Measurements from ENCODE around the gene GPATCH1.
"Not testable (repeated sequence)": the region's sequence is repeated elsewhere in the genome, so short reads cannot be mapped to it uniquely, and the experiment has no call there.

GPATCH1 gene

DNA sequence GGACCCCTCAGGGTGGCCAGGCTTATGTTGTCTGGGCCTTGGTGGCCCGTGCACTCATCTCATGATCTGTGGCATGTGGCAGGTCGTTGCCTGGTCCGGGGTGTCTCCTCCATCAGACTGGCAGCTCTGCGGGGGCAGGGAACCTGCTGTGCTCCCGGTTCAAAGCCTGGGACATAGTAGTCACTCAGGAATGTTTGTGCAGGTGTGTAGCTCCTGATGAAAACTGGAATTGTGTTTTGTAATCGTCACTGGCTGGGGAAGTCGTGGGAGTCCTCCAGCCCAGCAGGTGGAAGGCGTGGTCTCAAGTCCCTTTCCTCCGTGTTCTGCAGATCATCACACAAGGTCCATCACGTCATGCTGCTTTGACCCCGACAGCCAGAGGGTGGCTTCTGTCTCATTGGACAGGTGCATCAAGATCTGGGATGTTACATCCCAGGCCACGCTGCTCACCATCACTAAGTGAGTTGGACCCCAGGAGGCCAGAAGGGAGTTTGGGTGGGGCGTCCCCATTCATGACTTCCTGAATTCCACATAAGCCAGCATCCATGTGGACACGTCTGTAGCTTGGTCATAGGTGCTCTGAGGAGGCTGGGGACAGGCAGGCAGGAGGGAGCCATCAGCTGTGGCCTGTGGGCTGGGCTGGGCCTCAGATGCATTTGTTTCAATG lies 70.0 kb downstream of the GPATCH1 start:
- Histone ChIP-seq H3K4me3 (ENCODE audit: low read length, poor library complexity, severe bottlenecking) (no peak overlapping the region), H3F3A (ENCODE audit: low read depth) (no peaks in the 10 kb centered on the region), H3K9ac (ENCODE audit: low read depth, low read length, poor library complexity, severe bottlenecking) (no peak overlapping the region), H3K9me2 (replicated peaks; ENCODE audit: low read depth, low read length) (no peaks in the 10 kb centered on the region), H2AFZ (ENCODE audit: low read length) (no peak overlapping the region), H3K4me1 (ENCODE audit: insufficient read depth, low read length, poor library complexity, severe bottlenecking) (peaks cover 4% of the 10 kb centered on the region), H3K36me3 (ENCODE audit: insufficient read depth, low read length) (no peaks in the 10 kb centered on the region), H3K79me2 (ENCODE audit: insufficient read depth, low read length) (no peaks in the 10 kb centered on the region), H3K9me3 (ENCODE audit: insufficient read depth, low read depth, low read length) (no peaks in the 10 kb centered on the region), H4K20me1 (ENCODE audit: insufficient read depth, low read length, poor library complexity, severe bottlenecking) (no peaks in the 10 kb centered on the region), H3K4me2 (ENCODE audit: low read depth, low read length, poor library complexity, severe bottlenecking) (no peak overlapping the region), H3K27me3 (ENCODE audit: insufficient read depth, low read length, poor library complexity, severe bottlenecking) (no peaks in the 10 kb centered on the region)
- TF ChIP-seq CTCF (conservative IDR thresholded peaks at IDR 0.05; ENCODE audit: low read length) (no peak), EZH2phosphoT487 (IDR thresholded peaks at IDR 0.05; ENCODE audit: borderline replicate concordance) (no peak)

DNA sequence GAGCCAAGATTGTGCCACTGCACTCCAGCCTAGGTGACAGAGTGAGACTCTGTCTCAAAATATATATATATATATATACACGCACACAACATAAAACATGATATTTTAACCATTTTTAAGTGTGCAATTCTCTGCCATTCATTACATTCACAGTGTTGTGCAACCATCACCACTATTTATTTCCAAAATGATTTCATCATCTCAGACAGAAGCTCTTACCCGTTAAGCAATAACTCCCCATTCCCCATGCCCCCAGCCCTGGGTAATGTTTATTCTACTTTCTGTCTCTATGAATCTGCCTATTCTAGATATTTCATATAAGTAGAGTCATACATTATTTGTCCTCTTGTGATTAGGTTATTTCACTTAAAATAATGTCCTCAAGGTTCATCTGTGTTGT lies 71.2 kb downstream of the GPATCH1 start:
- Histone ChIP-seq H3K9ac (ENCODE audit: low read depth, low read length, poor library complexity, severe bottlenecking) (no peak overlapping the region), H3K9me2 (replicated peaks; ENCODE audit: low read depth, low read length) (no peaks in the 10 kb centered on the region), H3K4me1 (ENCODE audit: insufficient read depth, low read length, poor library complexity, severe bottlenecking) (no peaks in the 10 kb centered on the region), H3K4me2 (ENCODE audit: low read depth, low read length, poor library complexity, severe bottlenecking) (no peak overlapping the region), H3K27me3 (ENCODE audit: insufficient read depth, low read length, poor library complexity, severe bottlenecking) (no peaks in the 10 kb centered on the region), H3K79me2 (ENCODE audit: insufficient read depth, low read length) (no peaks in the 10 kb centered on the region), H2AFZ (ENCODE audit: low read length) (no peak overlapping the region), H3F3A (ENCODE audit: low read depth) (no peaks in the 10 kb centered on the region), H4K20me1 (ENCODE audit: insufficient read depth, low read length, poor library complexity, severe bottlenecking) (no peaks in the 10 kb centered on the region), H3K36me3 (ENCODE audit: insufficient read depth, low read length) (no peaks in the 10 kb centered on the region), H3K4me3 (ENCODE audit: low read length, poor library complexity, severe bottlenecking) (no peak overlapping the region), H3K9me3 (ENCODE audit: insufficient read depth, low read depth, low read length) (no peaks in the 10 kb centered on the region)
- TF ChIP-seq EZH2phosphoT487 (IDR thresholded peaks at IDR 0.05; ENCODE audit: borderline replicate concordance) (no peak), CTCF (conservative IDR thresholded peaks at IDR 0.05; ENCODE audit: low read length) (no peak)

DNA sequence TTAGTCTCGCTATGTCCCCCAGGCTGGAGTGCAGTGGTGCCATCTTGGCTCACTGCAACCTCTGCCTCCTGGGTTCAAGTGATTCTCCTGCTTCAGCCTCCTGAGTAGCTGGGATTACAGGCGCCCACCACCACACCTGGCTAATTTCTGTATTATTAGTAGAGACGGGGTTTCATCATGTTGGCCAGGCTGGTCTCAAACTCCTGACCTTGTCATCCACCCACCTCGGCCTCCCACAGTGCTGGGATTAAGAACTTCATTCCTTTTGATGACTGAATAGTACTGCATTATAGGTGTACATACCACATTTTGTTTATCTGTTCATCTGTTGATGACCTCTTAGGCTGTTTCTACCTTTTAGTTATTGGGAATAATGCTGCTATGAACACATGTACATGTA lies 71.6 kb downstream of the GPATCH1 start:
- not testable (repeated sequence) for H3K4me1 ChIP-seq (ENCODE audit: insufficient read depth, low read length, poor library complexity, severe bottlenecking); H3K36me3 ChIP-seq (ENCODE audit: insufficient read depth, low read length); H3K79me2 ChIP-seq (ENCODE audit: insufficient read depth, low read length); H3K27me3 ChIP-seq (ENCODE audit: insufficient read depth, low read length, poor library complexity, severe bottlenecking); H3K9ac ChIP-seq (ENCODE audit: low read depth, low read length, poor library complexity, severe bottlenecking); H3F3A ChIP-seq (ENCODE audit: low read depth); H2AFZ ChIP-seq (ENCODE audit: low read length); H4K20me1 ChIP-seq (ENCODE audit: insufficient read depth, low read length, poor library complexity, severe bottlenecking); H3K4me3 ChIP-seq (ENCODE audit: low read length, poor library complexity, severe bottlenecking); H3K9me2 ChIP-seq (replicated peaks; ENCODE audit: low read depth, low read length); H3K9me3 ChIP-seq (ENCODE audit: insufficient read depth, low read depth, low read length); H3K4me2 ChIP-seq (ENCODE audit: low read depth, low read length, poor library complexity, severe bottlenecking)

GRCh38 chr19:33154313-33154712 lies 73.3 kb downstream of the GPATCH1 start:
- H3K4me1 ChIP-seq (ENCODE audit: insufficient read depth, low read length, poor library complexity, severe bottlenecking) = peaks cover 12% of the 10 kb centered on the region
- H3K9ac ChIP-seq (ENCODE audit: low read depth, low read length, poor library complexity, severe bottlenecking); H3K27me3 ChIP-seq (ENCODE audit: insufficient read depth, low read length, poor library complexity, severe bottlenecking); H3K9me2 ChIP-seq (replicated peaks; ENCODE audit: low read depth, low read length); H3F3A ChIP-seq (ENCODE audit: low read depth); H4K20me1 ChIP-seq (ENCODE audit: insufficient read depth, low read length, poor library complexity, severe bottlenecking); H3K36me3 ChIP-seq (ENCODE audit: insufficient read depth, low read length); H3K79me2 ChIP-seq (ENCODE audit: insufficient read depth, low read length); H3K4me2 ChIP-seq (ENCODE audit: low read depth, low read length, poor library complexity, severe bottlenecking); H2AFZ ChIP-seq (ENCODE audit: low read length); H3K9me3 ChIP-seq (ENCODE audit: insufficient read depth, low read depth, low read length); H3K4me3 ChIP-seq (ENCODE audit: low read length, poor library complexity, severe bottlenecking): not testable (repeated sequence)

Measured in Loucy (cell line).